NCI-H2227 (cell line): ENCODE results near the gene ZNF892.

Experiments
- DNase-seq: peaks from one replicate; lab custom pipeline; 2025; ENCODE audit not compliant: unreplicated experiment; lab: John Stamatoyannopoulos, UW

ZNF892 gene

DNA sequence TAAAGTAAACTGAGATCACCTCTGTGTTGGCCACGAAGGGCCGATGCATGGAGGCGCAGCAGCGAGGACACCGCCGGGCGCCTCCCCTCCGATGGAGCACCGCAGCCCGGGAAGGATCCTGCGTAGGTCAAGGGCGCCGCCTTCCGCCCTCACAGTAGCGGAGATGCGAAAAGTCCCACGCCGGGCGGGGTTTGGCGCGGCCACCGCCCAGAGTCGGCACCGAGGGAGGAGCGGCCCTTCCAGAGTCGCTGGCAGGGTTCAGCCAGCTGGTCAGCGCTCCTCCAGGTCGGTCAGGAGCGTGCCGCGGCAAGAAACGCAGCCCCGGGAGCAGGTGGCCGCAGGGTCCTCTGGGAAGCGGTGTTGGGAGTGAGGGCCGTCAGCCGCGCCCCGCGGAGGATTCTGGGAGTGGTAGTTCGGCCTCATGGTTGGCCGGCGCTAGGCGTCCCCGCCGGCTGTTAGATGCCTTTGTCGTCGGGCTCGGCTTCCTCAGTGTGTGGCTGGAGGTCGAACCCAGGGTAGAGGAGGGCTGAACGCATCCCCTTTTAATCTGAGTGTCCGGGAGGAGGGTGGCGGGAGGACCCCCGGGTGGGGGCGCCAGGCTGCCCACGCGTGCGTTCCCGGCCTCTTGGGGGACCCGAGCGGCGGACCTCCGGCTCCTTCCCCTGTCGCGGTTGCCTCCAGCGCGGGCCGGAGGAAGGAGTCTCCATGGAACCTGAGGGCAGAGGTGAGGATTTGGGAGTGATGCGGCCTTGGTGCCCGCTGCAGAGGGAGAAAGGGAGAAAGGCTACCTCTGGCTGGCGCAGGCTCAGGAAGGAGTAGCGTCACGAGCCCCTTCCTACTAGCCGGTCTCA is at the start of gene ZNF892:
TSS of gene ZNF892 (plus strand) at position 411 of the 851 bp plus-strand sequence. CDS start at position 706, 295 bp downstream.
- peak; percentile 93 for DNase-seq

DNA sequence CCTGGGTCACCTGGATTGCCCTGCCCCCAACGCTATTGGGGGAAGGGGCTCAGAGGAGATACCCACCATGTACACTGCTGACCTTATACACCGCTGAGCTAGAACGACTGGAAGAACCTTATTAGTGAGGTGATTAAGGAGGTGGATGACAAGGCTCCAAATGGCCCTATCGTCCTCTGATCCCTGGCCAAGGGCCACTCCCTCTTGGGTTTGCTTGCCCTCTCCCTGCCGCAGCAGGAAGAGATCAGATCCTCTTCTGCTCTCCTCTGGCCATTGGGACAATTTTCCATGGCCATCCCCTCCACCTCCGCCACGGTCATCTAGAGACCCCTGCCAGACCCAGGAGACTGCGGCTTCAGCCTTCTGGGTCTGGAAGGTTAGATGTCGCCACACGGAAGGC is 48.9 kb upstream of the ZNF892 start:
- DNase-seq: no peak

DNA sequence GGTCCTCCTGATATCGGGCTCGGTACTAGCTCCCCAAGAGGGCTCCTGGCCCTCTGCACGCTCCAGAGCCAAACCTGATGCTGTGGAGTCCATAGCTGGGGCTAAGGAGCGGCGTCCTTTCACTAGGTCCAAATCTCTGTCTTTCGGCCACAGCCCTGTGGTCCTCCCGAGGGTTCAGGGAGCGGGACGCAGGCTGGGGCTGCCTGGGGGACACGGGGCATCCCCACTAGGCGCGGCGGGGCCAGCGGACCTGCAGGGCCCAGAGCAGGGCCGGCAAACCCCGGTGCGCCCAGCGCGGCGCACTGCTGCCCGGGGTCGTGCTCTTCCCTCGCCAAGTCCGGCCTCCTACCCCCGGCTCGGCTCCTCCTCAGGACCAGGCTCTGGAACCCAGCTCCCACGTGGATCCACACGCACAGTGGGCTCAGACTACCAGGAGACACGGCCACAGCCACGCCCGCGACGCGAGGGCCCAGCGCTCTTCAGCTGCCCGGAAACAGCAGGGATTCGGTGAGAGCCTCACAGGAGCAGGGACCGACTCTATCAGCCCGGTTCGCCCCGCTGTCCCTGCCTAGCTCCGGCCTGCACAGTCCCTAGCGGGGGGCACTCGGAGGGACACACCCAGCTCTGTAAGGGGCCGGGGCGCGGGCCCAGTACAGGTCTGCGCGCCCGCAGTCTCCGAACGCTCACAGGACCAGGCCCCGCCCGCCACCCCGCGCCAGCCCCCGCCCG is 48.3 kb upstream of the ZNF892 start:
- DNase-seq: peak; percentile 70

DNA sequence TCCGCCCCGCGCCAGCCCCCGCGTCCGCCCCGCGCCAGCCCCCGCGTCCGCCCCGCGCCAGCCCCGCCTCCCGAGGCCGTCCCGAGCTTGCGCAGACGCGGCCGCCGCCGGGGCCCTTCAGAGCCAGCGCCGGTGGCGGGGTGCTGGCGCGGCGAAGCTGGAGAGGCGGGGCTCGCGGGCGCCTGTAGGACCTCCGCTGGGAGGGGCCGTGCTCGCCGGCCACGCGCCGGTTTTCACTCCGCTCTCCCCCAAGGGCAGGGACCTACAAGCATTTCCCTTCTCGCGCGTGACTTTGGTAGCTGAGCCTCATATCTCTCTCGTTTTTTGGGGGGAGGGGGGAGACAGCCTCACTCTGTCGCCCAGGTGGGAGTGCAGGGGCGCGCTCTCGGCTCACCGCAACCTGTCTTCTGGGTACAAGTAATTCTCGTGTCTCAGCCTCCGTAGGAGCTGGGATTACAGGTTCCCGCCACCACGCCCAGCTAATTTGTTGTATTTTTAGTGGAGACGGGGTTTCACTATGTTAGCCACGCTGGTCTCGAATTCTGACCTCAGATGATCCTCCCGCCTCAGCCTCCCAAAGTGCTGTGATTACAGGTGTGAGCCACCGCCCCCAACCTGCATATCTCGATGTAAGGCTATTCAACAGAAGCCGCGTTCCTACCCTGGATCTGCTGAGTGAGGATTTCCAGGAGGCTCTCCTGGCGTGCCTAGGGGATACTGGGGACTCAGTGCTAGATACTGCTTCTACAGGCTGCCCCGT is 47.5 kb upstream of the ZNF892 start, which contains the start of gene ZNF514:
TSS of gene ZNF514 (minus strand) at position 159 of the 760 bp plus-strand sequence. CDS start 6,595 bp downstream, outside the sequence.
- DNase-seq: peak; percentile 89

DNA sequence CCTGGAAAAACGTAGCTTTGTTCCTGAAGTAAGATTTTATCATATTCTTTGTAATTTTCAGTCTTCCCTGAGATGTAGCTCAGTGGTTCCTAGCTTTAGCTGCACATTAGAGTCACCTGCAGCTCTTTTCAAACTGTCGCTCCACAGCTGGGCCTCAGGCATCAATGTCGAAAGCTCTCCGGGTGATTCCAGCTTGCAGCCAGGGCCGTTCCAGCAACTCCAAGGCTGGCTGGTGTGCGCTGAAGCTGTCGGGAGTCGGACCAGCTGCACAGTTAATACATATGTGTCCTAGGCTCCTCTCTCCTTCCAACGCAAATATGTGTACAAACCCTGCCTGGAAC is 42.3 kb upstream of the ZNF892 start:
- no peak for DNase-seq

DNA sequence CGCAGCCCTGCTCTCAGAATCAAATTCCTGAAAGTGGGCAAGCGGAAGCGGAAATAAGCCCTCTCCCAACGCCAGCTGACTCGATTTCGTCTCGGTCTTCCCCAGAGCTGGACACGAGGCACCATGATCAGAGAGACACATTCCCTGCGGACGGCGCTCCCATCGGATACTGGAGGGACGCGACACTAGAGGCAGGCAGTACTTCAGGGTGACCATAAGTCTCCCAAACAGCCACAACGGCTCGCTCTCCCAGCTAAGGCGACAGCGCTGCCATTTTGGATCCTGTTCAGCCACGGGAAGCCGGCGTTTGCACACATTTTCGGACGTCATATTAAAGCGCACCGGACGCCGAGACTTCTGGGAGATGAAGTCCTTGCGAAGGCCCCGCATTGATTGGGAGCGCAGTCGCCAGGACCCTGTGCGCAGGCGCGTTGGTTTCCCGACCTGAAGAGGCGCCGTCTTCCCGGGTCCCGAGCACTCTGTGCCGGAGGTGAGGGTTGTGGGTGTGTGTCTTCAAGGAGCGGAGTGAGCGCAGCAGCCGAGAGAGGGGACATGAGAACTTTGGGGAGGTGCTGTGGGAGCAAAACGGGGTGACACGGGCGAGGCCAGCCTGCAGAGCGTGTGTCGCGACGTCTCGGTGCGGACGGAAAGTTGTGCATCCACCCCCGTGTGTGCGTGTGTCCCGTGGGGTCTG is 41.8 kb upstream of the ZNF892 start, which contains the start of gene ZNF2:
TSS of gene ZNF2 (plus strand) at position 439 of the 694 bp plus-strand sequence. CDS start 10,418 bp downstream, outside the sequence.
- peak; percentile 98 for DNase-seq

DNA sequence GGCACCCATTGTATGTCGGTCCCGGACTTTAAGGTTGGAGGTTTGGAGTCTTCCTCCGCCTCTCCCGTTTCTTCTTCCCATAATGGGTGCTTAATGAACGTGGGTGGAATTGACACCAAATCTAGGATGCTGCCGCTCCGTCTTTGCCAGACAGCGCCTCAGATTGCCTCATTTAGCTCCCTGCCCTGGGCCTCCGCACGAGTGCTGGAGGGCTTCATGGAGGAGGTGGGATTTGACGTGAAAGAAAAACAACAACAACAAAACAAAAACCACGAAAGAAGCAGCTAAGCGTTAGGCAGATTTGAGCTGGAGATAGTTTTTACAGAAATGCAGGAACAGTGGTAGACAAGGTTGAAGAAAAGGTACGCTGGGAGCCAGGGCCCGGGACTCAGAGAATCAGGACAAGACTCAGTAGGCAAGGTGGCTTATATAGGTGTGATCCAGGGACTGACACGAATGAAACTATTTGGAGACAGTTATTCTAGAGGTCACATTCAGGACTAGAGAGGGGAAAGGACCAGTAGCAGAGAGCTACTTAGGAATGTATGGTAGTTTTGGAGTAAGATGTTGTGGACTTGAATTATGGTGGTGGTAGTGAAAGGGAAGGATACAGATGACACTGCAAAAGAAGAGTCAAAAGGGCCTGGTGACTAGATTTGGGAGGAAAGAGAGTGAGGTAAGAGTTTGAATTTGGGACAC is 41.1 kb upstream of the ZNF892 start:
- DNase-seq: peak; percentile 45

DNA sequence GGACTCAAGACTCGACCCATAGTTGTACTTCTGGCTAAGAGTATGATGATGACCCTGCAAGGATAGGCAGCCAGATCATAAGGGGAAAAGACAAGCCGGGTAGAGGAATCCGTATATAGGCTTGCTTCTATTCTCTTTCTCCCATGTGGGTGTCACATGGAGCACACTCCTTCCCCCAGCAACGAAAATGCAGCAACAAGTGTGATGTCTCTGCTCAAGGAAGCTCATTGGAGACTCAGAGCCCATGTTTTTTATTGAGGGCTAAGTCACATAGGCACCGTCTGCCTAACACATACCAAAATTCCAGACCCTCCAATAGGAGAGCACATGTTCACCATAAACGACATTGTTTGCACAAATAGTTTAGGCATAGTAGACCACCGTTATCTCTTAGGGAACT is 35.4 kb upstream of the ZNF892 start:
- DNase-seq: no peak

DNA sequence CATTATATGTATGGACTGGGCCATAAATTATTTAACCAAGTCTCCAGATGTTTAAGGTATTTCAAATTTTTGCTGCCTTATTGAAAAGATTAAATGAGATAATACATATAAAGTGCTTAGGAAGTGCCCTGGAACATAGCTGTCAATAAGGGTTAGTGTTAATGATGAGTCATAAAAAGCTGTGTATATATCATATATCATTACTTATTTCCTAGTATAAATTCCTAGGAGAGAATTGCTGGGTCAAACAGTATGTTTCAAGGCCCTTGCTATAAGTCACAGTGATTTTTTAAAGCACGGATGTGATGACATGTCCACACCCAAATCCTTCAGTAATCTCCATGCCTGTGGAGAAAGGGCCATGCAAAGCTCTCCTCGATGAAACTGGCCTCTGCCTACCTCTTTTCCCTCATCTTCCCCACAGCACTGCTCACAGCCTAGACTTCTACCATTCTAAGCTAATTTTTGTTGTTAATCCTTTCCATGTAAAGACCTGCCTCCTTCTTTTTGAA is 33.2 kb upstream of the ZNF892 start:
- DNase-seq: no peak

DNA sequence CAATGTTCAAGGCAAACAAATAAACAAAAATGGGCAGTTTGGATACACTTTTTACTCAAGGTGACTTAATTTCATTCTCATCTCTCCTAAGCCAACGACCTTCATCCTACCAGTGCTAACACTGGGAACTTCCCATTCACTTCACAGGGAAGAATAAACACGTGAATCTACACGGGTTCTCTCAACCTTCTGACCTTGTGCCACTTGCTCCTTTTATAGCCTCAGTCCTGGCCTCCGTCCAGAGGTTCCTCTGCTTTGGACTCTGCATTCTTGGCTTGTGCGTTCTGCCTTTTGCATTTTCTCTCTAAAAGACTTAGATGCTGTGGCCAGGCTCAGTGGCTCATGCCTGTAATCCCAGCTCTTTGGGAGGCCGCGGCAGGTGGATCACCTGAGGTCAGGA is 27.9 kb upstream of the ZNF892 start:
- no peak for DNase-seq

DNA sequence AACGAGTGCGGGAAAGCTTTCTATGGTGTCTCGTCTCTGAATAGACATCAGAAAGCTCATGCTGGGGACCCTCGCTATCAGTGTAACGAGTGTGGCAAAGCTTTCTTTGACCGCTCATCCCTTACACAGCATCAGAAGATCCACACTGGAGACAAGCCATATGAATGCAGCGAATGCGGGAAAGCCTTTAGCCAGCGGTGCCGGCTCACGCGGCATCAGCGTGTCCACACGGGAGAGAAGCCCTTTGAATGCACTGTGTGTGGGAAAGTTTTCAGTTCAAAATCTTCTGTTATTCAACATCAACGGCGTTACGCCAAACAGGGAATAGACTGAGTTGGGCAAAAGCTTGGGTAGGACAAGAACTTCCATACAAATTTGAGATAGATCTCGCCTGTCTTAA is 25.5 kb upstream of the ZNF892 start:
- DNase-seq: no peak

DNA sequence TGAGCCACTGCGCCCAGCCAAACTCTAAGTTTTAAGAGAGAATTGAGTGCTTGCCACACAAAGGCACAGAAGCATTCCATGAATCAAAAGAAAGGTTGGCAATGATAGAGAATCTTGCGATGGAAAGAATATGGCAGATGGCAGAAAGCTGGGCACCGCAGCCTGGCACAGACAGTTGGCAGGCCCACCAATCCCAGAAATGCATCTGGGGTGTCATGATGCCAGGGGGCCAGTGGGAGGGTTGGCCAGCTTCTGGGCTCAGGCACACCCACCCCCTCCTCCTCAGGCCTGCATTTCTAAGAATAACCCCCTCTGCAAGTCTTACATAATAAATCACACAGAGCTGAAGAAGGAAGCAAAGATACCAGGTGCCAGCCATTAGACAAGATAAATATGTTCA is 22.1 kb upstream of the ZNF892 start:
- no peak for DNase-seq

DNA sequence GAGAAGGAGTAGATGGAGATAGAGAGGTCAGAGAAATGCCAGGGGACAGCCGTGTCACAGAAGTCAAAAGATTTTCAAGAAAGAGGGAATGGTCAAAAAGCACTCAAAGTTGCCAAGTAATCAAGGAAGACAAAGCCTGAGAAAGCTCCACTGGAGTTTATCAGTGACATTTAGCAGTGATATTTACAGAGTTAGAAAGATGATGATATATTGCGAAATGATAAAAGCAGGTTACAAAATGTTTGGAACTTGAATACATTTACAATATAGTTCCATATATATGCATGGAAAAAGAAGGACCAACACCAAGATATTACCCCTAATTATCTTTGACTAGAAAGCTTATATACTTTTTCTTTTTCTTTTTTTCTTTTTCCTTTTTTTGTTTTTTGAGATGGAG is 21.3 kb upstream of the ZNF892 start:
- no peak for DNase-seq

DNA sequence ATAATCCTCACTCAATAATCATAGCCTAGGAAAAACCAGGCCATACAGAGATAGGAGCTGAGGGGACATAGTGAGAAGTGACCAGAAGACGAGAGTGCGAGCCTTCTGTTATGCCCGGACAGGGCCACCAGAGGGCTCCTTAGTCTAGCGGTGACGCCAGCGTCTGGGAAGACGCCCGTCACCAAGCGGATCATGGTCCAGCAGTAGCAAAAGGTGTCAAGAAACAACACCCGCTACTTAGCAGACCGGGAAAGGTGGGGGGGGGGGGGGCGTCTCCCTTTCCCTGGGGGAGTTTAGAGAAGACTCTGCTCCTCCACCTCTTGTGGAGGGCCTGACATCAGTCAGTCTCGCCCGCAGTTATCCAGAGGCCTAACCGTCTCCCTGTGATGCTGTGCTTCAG is 14.4 kb upstream of the ZNF892 start:
- peak; percentile 30 for DNase-seq

DNA sequence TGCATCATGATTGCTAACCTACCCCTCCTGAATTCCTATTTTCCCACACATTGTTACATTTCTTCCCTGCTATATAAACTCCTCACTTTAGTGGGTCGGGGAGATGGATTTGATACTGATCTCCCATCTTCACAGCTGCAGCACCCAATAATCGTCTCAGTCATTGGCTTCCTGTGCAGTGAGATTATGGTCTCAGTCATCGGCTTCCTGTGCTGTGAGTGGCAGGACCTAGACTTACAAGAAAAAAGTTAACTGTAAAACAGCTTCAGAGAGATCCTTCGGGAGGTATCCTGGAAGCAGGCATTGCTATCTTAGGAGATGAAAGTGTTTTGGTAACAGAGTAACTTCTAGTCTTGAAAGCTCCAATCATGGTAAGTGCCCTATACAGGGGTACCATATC is 3.4 kb upstream of the ZNF892 start:
- no peak for DNase-seq

DNA sequence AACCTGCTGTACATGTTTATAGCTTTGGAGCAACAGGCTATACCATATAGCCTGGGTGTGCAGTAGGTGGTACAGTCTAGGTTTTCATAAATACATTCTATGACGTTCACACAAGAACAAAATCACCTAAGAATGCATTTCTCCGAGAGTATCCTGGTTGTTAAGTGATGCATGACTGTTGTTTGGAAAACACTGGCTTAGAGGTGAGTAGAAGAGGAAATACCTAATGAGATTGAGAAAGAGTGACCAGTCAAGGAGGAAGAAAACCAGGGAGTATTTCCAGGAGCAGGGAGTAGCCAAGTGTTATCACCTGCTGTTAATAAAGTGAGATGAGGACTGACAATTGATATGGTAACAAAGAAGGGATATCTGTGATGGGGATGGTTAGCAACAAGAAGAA is 2.9 kb upstream of the ZNF892 start:
- no peak for DNase-seq

DNA sequence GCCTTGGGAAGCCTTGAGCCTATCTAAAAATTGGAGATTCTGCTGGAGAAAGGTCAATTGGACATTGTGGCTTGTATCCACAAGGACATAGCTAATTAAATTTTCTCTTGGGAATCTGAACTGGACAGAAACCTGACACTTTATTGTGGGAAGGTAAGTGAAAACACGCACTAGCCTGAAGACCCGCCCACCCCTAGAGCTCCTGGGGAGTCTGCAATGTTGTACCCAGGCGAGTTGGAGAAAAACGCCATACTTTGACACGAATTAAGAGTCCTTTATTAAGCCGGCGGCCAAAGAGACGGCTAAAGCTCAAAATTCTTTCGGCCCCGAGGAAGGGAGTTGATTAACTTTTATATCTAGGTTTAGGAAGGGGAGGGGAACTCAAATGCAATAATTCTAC is 1.2 kb upstream of the ZNF892 start:
- no peak for DNase-seq

DNA sequence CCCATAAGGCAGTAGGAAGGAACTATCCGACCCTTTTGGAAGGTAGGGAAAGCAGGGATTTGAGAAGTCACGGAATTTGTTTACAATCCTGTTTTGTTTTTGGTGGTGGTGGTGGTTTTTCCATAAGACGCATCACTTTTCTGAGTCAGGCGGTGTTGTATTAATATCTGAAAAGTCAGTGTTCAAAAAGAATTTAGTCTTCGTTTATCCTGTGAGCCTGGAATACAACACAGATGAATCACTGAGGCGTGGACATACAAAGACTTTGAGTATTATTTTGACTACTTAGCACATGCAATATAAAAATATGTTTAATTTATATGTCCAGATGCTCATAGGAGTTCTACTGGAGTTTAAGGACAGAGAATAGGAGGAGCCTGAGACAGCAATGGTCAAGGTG is 785 bp downstream of the ZNF892 start:
- no peak for DNase-seq

DNA sequence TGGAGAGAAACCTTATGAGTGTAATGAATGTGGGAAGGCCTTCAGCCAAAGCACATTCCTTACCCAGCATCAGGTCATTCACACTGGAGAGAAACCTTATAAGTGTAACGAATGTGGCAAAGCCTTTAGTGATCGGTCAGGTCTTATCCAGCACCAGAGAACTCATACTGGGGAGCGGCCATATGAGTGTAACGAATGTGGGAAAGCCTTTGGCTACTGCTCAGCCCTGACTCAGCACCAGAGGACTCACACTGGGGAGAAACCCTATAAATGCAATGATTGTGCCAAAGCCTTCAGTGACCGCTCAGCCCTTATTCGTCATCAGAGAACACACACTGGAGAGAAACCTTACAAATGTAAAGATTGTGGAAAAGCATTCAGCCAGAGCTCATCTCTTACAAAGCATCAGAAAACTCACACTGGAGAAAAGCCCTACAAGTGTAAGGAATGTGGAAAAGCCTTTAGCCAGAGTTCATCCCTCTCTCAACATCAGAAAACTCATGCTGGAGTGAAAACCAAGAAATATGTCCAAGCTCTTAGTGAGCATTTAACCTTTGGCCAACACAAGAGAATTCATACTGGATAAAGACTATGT is 7.8 kb downstream of the ZNF892 start:
- no peak for DNase-seq

DNA sequence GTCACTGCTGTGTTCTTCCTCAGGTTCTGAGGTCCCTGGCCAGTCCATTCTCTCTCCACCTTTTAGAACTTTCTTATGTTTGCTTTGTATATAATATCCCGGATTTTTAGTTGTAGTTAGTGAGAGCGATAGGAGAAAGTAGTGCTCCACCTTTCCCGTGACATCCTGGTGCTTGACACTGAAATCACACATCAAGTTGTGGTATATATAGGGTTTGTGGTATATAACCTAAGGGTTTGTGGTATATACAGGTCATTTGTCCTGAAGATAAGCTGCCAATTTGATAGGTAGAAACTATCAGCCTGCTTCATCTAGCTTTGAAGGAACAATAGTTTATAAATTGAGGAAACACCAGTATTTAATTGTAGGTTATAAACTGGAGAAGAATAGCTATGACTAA is 13.1 kb downstream of the ZNF892 start:
- no peak for DNase-seq
